GM06990 (cell line): ENCODE data around the gene RHOT2.
A peak's percentile ranks its signal among the peaks of the same experiment; 100 is the strongest.

Experiments
- DNase-seq: peaks from one replicate; pipeline ENCODE4 v3.0.0-alpha.2; 2011; ENCODE audit not compliant: insufficient read length; ENCODE audit errors: extremely low read depth
- H3K27me3 ChIP-seq: replicated peaks from 2 replicates; pipeline ENCODE4 v1.6.0; 2011; ENCODE audit warnings: low read length; ENCODE audit not compliant: control insufficient read depth, insufficient read depth
- H3K36me3 ChIP-seq: 2 replicates; pipeline ENCODE4 v1.5.1; 2011; ENCODE audit warnings: low read length; ENCODE audit not compliant: control insufficient read depth, insufficient read depth
- H3K4me3 ChIP-seq: replicated peaks from 2 replicates; pipeline ENCODE4 v1.5.1; 2011; ENCODE audit warnings: low read depth, mild to moderate bottlenecking, control low read depth, low read length
- TF ChIP-seq, protein P1 (sequence below): IDR thresholded peaks from 2 replicates; pipeline ENCODE4 v1.5.1; 2011; ENCODE audit warnings: low read length, control low read depth, mild to moderate bottlenecking, inconsistent platforms; ENCODE audit not compliant: insufficient read depth, poor library complexity, severe bottlenecking

Gene RHOT2

DNA sequence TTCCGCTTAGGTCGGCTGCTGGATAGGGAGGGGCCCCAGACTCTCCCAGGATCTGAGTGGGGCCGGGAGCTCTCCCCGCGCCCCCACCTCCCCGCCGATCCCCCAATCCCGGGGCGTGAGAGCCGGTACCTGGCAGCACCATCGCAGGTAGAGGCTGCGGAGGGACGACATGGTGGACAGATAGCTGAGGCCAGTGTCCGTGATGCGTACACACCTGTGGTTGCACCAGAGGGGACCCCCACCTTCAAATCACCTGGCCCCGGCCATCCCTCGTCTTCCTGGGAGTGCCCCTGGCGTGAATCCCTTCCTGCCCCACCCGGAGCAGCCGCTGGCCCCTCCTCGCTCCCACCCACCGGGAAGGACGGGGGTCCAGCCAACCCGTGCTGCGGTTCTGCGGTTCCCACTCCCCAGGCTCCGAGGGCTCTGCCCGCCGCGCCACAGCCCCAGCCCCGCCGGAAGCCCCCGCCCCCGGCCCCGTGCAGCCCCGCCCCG is 27.0 kb downstream of the RHOT2 start:
- DNase-seq: no peak
- no peaks in the 10 kb centered on the region for H3K36me3 ChIP-seq
- no peaks in the 10 kb centered on the region; the same call in 1 of the 2 replicates for H3K27me3 ChIP-seq
- TF ChIP-seq, protein P1, sequence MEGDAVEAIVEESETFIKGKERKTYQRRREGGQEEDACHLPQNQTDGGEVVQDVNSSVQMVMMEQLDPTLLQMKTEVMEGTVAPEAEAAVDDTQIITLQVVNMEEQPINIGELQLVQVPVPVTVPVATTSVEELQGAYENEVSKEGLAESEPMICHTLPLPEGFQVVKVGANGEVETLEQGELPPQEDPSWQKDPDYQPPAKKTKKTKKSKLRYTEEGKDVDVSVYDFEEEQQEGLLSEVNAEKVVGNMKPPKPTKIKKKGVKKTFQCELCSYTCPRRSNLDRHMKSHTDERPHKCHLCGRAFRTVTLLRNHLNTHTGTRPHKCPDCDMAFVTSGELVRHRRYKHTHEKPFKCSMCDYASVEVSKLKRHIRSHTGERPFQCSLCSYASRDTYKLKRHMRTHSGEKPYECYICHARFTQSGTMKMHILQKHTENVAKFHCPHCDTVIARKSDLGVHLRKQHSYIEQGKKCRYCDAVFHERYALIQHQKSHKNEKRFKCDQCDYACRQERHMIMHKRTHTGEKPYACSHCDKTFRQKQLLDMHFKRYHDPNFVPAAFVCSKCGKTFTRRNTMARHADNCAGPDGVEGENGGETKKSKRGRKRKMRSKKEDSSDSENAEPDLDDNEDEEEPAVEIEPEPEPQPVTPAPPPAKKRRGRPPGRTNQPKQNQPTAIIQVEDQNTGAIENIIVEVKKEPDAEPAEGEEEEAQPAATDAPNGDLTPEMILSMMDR: no peak
- H3K4me3 ChIP-seq: peak overlapping the region; percentile 55

DNA sequence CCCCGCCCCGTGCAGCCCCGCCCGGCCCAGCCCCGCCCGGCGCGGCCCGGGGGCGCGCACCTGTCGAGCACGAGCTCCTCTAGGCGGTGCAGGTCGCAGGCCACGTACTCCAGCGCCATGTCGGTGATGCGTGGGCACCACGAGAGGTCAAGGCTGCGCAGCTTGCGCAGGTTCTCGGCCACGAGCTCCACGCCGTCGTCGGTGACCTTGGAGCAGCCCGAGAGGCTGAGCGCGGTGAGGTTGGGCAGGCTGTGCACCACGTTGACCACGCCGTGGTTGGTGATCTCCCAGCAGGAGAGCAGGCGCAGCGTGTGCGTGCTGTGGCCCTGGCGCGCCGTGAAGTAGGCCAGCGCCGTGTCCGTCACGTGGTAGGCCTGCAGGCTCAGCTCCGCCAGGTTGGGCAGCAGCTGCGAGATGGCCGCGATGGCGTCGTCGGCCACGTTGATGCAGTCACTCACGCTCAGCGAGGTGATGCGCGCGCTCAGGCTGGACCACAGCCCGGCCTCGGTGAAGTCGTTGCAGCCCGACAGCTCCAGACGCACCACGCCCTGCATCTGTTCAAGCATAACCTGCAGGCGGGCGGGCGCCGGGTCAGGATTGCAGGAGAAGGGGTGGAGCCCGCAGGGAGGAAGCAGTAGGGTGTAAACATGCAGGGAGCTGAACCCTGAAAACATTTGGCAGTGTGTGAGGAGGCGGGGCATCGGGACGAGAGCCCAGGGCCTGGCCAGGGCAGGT is 27.6 kb downstream of the RHOT2 start:
- peak overlapping the region; percentile 61 for H3K4me3 ChIP-seq
- TF ChIP-seq, protein P1: no peak
- H3K36me3 ChIP-seq: no peaks in the 10 kb centered on the region
- DNase-seq: peak; percentile 76
- no peaks in the 10 kb centered on the region; the same call in 1 of the 2 replicates for H3K27me3 ChIP-seq

DNA sequence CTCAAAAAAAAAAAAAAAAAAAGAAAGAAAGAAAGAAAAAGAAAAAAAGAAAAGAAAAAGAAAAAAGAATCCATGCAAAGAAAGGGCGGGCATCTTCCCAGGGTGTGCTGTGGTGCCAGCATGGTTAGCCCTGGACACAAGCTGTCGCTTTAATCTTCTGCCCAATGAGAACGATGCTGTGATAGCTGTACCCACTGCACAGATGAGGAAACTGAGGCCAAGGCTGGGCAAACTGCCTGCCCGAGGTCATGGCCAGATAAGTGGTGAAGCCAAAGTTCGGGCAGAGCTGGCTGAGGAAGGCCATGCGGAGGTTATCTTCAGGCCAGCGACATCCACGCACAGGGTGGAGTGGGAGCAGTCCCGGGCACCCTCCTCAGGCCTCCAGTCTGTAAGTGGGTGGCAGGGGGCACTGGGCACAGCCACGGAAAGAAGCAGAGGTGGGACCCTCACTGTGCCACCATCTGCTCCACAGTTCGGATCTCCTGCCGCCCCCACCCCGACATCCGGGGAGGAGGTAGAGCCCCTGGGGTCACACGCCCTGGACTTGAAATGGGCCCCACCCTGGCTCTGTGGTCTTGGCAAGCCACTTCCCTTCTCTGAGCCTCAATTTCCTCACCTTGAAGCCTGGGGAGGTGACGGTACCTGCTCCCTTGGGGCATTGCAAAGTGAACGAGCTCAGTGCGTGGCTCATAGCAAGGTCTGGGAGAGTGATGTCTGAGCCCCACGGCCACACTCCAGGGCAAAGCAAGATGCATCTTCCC is 31.2 kb downstream of the RHOT2 start:
- Histone ChIP-seq H3K4me3 (no peak overlapping the region), H3K27me3 (no peaks in the 10 kb centered on the region; the same call in 1 of the 2 replicates), H3K36me3 (no peaks in the 10 kb centered on the region)
- DNase-seq: no peak
- TF ChIP-seq, protein P1: no peak

DNA sequence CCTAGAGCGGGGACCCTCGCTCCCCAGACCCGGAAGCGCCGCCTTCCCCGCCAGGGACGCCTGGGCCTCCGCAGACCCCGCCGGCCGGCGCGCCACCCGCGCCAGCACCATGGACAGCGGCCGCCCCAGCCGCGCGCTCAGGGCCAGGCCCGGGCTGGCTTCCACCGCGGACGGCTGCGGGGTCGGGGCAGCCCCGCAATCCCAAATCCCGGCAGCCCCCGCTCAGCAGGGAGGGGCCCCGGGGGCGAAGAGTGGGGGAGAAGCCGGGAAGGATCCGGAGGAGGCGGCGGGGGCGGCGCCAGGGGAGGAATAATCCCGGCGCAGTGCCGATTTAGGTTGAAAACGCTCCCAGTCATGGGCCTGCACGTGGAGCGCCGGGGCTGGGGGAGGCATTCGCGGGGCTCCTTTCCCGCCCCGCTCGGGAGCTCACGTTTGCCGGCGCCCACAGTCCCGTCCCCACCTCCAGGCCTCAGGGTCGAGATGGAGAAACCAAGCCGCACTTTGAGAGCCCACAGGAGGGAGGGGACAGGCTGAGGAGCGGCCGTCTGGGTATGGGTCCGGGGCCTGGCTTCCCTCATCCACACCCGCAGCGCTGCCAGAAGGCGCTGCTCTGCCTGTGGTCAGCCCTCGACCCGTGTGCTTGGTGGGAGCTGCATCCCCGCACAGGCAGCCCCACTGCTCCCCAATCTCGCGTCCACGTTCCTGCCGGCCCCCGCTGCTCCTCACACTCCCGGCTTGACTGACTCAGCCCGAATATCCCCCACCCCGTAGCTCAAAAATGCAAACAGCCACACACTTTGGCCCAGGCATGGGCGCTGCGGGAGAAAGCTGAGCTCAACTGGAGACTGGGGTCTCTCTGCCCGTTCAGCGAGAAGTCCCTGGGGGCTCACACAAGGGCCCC is 33.0 kb downstream of the RHOT2 start:
- Histone ChIP-seq H3K4me3 (no peak overlapping the region), H3K27me3 (no peaks in the 10 kb centered on the region; the same call in 1 of the 2 replicates), H3K36me3 (no peaks in the 10 kb centered on the region)
- TF ChIP-seq, protein P1: no peak
- DNase-seq: no peak

DNA sequence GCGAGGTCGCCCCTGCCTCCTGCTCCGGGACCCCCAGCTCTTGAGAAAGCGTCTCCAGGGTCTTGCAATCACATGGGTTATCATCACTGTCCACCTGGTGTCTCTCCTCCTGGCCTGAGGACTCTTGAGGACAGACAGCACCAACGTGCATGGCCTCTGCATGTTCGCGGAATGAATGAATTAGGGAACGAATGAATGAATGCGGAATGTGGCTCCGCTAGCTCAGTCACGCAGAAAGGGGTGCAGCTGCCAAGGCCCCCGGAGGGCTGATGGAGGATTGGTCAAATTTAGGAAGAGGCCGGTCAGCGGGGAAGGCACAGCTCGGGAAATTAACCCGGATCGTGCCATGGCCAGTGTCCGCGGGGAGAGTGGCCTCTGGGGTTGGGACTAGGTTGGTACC is 34.4 kb downstream of the RHOT2 start:
- TF ChIP-seq, protein P1: no peak
- no peak overlapping the region for H3K4me3 ChIP-seq

More for the DNA sequence above, 34.4 kb downstream of the RHOT2 start:
- Histone ChIP-seq H3K27me3 (no peaks in the 10 kb centered on the region; the same call in 1 of the 2 replicates), H3K36me3 (no peaks in the 10 kb centered on the region)
- DNase-seq: no peak
